Endothelial cell (in vitro differentiated cells): ENCODE data around the gene BCKDK. TPM values are rescaled to one million over a fixed set of nuclear protein-coding genes. Genes with fewer than 3 reads are reported as not detected.

ENCODE experiments used
- DNase-seq: peaks from one replicate; pipeline ENCODE4 v3.0.0; 2021; ENCODE audit warnings: low spot score
- H3K27ac Mint-ChIP-seq: one replicate; pipeline ENCODE4 v1.8.0; 2021; ENCODE audit warnings: mixed read lengths, inconsistent platforms; ENCODE audit not compliant: unreplicated experiment
- H3K27me3 Mint-ChIP-seq: one replicate; pipeline ENCODE4 v1.8.0; 2021; ENCODE audit warnings: mild to moderate bottlenecking, moderate library complexity, mixed read lengths, inconsistent platforms; ENCODE audit not compliant: unreplicated experiment
- H3K36me3 Mint-ChIP-seq: one replicate; pipeline ENCODE4 v1.8.0; 2021; ENCODE audit warnings: mild to moderate bottlenecking, low read depth, mixed read lengths, inconsistent platforms; ENCODE audit not compliant: unreplicated experiment
- H3K4me1 Mint-ChIP-seq: one replicate; pipeline ENCODE4 v1.8.0; 2021; ENCODE audit warnings: mild to moderate bottlenecking, mixed read lengths, inconsistent platforms; ENCODE audit not compliant: unreplicated experiment
- H3K4me3 Mint-ChIP-seq: one replicate; pipeline ENCODE4 v1.8.0; 2021; ENCODE audit warnings: mild to moderate bottlenecking, mixed read lengths, inconsistent platforms; ENCODE audit not compliant: unreplicated experiment
- H3K9me3 Mint-ChIP-seq: one replicate; pipeline ENCODE4 v1.8.0; 2021; ENCODE audit warnings: mixed read lengths, inconsistent platforms; ENCODE audit not compliant: unreplicated experiment
- total RNA-seq: library from RNA; stranded (reverse); fragmentation: NEBNext Ultra II Directional; extraction: Animal tissue kit (Norgen Biotek cat#: 25700); gene quantifications from one replicate; pipeline ENCODE4 v1.2.1, GENCODE V29; 2021; ENCODE audit not compliant: unreplicated experiment
- TF ChIP-seq, protein P1 (sequence below): fragments of 200-600 bp; sonication (generic); IDR thresholded peaks from one replicate; pipeline ENCODE4 v1.5.0; 2021; ENCODE audit warnings: antibody characterized with exemption; ENCODE audit not compliant: unreplicated experiment

Gene BCKDK
- total RNA-seq, 1 donor from 2014 or later: 56.8 TPM

DNA sequence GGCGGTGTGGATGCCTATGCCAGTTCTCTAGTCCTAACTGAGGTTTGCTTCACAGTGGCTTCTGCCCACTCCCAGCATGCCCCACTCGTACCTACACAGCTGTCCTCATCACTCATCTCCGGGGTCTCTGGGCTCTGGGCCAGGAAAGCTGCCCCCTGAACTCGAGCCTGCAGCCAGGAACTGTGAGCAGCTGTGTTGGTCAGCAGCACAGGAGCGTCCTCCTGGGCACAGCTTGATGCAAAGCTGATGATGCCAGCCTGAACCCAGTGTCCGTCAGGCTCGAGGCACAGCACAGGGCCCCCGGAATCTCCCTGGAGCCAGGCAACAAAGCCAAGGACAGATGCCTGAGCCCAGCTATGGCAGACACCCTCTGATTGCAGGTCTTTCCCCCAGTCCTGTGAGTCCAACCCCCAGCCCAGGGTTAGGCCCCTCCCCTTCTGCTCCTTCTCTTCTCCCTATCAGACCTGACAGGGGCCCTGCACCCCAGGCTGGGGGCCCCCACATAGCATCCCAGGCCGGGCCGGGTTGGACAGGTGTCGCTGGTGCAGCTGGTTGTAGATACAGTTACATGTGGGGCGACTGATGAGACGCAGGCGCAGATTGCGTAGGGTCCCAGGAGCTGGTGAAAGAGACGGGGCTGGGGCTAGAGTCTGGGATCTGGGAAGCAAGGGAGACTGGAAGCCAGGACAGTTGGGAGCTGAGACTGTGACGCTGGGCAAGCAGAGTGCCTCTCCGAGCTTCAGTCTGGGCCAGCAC lies 22.1 kb upstream of the BCKDK start:
- no peaks in the 10 kb centered on the region for H3K9me3 Mint-ChIP-seq
- TF ChIP-seq, protein P1, sequence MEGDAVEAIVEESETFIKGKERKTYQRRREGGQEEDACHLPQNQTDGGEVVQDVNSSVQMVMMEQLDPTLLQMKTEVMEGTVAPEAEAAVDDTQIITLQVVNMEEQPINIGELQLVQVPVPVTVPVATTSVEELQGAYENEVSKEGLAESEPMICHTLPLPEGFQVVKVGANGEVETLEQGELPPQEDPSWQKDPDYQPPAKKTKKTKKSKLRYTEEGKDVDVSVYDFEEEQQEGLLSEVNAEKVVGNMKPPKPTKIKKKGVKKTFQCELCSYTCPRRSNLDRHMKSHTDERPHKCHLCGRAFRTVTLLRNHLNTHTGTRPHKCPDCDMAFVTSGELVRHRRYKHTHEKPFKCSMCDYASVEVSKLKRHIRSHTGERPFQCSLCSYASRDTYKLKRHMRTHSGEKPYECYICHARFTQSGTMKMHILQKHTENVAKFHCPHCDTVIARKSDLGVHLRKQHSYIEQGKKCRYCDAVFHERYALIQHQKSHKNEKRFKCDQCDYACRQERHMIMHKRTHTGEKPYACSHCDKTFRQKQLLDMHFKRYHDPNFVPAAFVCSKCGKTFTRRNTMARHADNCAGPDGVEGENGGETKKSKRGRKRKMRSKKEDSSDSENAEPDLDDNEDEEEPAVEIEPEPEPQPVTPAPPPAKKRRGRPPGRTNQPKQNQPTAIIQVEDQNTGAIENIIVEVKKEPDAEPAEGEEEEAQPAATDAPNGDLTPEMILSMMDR: no peak
- peak overlapping the region; percentile 60 for H3K4me3 Mint-ChIP-seq
- no peak for DNase-seq
- peaks cover 15% of the 10 kb centered on the region for H3K36me3 Mint-ChIP-seq
- H3K27me3 Mint-ChIP-seq: peaks cover 25% of the 10 kb centered on the region
- H3K4me1 Mint-ChIP-seq: peaks cover 2% of the 10 kb centered on the region
- H3K27ac Mint-ChIP-seq: no peak overlapping the region

DNA sequence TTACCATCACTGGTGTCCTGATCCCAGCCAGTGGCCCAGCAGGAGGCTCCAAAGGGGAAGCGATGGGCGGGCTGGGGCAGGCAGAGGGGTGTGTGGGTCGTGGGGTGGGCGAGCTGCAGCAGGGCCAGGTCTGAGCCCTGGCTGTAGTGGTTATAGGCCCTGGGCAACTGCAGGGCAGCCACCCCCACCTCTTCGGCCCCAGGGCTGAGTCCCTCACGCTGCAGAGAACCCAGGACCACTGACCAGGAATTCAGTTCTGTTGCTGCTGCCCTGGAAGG lies 21.6 kb upstream of the BCKDK start:
- Mint-ChIP-seq H3K4me3 (no peak overlapping the region), H3K27me3 (peaks cover 30% of the 10 kb centered on the region), H3K4me1 (peaks cover 2% of the 10 kb centered on the region), H3K27ac (no peak overlapping the region), H3K36me3 (peaks cover 15% of the 10 kb centered on the region), H3K9me3 (no peaks in the 10 kb centered on the region)
- DNase-seq: no peak
- TF ChIP-seq, protein P1: no peak

DNA sequence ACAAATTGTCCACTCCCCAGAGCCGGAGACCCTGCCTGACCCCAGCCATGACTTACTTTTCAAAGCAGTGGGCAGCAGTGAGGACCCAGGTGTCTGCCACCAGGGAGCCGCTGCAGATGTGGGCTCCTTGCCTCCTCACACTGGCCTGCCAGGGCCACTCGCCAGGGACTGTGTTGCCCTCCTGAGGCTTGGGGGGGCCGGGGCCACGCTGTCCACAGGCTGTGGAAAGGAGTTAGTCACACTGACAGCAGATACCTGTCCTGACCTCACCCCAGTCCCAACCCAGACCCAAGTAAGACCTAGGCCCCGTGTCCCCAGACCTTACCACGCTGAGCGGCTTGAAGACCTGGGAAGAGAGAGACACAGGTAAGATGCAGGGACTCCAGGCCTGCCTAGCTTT lies 20.7 kb upstream of the BCKDK start:
- Mint-ChIP-seq H3K27me3 (peaks cover 28% of the 10 kb centered on the region), H3K9me3 (no peaks in the 10 kb centered on the region), H3K36me3 (peaks cover 11% of the 10 kb centered on the region), H3K27ac (no peak overlapping the region), H3K4me1 (no peaks in the 10 kb centered on the region), H3K4me3 (no peak overlapping the region)
- TF ChIP-seq, protein P1: no peak
- no peak for DNase-seq

DNA sequence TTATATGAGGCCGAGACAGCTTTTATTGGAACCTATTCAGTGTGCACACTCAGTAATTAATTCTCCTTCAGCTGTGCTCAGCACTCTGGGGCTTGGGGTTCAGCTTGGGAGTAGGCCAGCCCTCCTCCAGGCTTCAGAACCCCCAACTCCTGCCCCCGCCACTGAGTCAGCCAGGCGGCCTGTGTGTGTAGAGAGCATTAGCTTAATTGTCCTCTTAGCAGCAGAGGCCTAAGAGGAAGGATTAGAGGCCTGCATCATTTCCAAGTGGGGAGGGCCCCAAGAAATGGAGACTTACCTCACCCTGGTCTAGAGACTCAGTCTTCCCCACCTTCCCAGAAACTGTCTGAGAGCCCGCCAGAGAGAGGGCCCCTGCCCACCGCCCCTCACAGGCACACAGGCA lies 20.2 kb upstream of the BCKDK start:
- H3K27ac Mint-ChIP-seq: no peak overlapping the region
- TF ChIP-seq, protein P1: no peak

DNA sequence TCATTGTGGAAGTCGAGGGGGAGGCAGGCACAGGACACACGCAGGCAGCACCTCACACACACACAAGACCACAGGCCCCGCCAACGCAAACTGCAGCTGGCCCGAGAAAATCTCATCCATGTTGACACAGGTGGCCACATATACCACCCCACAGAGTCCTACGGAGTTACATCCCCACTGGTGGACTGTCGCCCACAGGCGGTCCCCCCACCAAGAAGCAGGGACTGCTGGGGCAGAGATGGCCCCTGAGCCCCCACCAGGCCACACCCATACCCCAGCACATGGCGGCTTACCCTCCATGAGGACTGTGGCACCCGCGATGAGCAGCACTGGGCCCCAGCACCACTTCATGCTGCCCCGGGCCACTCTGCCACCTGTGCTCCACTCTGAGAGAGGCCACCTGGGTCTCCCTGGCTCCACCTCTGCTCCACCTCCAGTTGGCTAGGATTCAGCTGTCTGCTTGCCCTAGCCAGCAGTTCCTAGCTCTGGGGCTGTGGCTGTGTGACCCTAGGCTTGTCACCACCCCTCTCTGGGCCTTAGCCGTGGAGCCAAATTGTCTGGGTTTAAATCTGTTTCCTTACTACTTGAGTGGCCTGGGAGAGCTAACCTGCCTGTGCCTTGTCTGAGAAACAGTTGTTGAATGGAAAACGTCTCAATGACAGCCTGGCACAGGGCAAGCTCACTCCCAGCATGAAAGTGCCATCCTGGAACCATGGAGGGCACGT lies 19.6 kb upstream of the BCKDK start, which contains the start of gene PRSS53:
PRSS53 (minus strand) TSS at position 485 of the 725 bp plus-strand sequence; CDS start at position 351, 134 bp downstream.
- peak within 1 kb of the TSS; percentile 47 for H3K4me3 Mint-ChIP-seq
- H3K27ac Mint-ChIP-seq: no peak within 1 kb of the TSS
- no peaks in the 10 kb centered on the region for H3K4me1 Mint-ChIP-seq
- DNase-seq: no peak
- TF ChIP-seq, protein P1: no peak
- peaks cover 7% of the 10 kb centered on the region for H3K36me3 Mint-ChIP-seq
- H3K9me3 Mint-ChIP-seq: no peaks in the 10 kb centered on the region
- H3K27me3 Mint-ChIP-seq: peaks cover 28% of the 10 kb centered on the region

More for the DNA sequence above, 20.2 kb upstream of the BCKDK start:
- Mint-ChIP-seq H3K27me3 (peaks cover 29% of the 10 kb centered on the region), H3K36me3 (peaks cover 11% of the 10 kb centered on the region), H3K4me3 (no peak overlapping the region), H3K9me3 (no peaks in the 10 kb centered on the region), H3K4me1 (no peaks in the 10 kb centered on the region)
- DNase-seq: no peak
